GM12878 (cell line): ENCODE data around the gene BPNT1.

Source experiments
- CREM ChIP-seq: IDR thresholded peaks from 2 replicates; pipeline ENCODE4 v1.6.1; 2014; ENCODE audit warnings: antibody characterized with exemption, low read depth
- EP300 ChIP-seq, 2 experiments: fragments of 150-350 bp in 1 of 2; IDR thresholded peaks; 2 replicates each; pipeline ENCODE4 v1.6.1; 2011 to 2012; ENCODE audit warnings: low read depth in 2 of 2, low read length in 2 of 2, borderline replicate concordance in 1 of 2, improper control_type of control experiment in 1 of 2, inconsistent platforms in 1 of 2; ENCODE audit not compliant: control insufficient read depth in 1 of 2
- GABPA ChIP-seq: IDR thresholded peaks from 2 replicates; pipeline ENCODE4 v1.6.1; 2014; ENCODE audit warnings: antibody characterized with exemption, low read depth, mild to moderate bottlenecking, inconsistent platforms
- NR2C2 ChIP-seq: IDR thresholded peaks from 2 replicates; pipeline ENCODE4 v1.6.1; 2011; ENCODE audit warnings: borderline replicate concordance, low read depth; ENCODE audit not compliant: control insufficient read depth, insufficient read length
- POLR2AphosphoS5 ChIP-seq: IDR thresholded peaks from 2 replicates; pipeline ENCODE4 v1.6.1; 2011; ENCODE audit warnings: mild to moderate bottlenecking, low read length, inconsistent platforms
- POU2F2 ChIP-seq: IDR thresholded peaks from 3 replicates; pipeline ENCODE4 v1.6.1; 2011; ENCODE audit warnings: low read depth, mild to moderate bottlenecking, low read length, borderline replicate concordance
- RAD21 ChIP-seq: IDR thresholded peaks from 2 replicates; pipeline ENCODE4 v1.6.1; 2011; ENCODE audit warnings: mild to moderate bottlenecking, low read depth, low read length, moderate library complexity; ENCODE audit not compliant: insufficient read depth
- SIN3A ChIP-seq: IDR thresholded peaks from 2 replicates; pipeline ENCODE4 v1.6.1; 2012; ENCODE audit warnings: low read depth, low read length, improper control_type of control experiment
- TARDBP ChIP-seq: IDR thresholded peaks from 2 replicates; pipeline ENCODE4 v1.6.1; 2016; ENCODE audit warnings: borderline replicate concordance
- TF ChIP-seq, protein P1 (sequence below), 3 experiments: IDR thresholded peaks in 2 of 3; conservative IDR thresholded peaks in 1 of 3; 2 replicates each; pipeline ENCODE4 v1.5.1; 2011; ENCODE audit warnings: low read depth in 3 of 3, low read length in 3 of 3, mild to moderate bottlenecking in 3 of 3, control low read depth in 2 of 3, moderate library complexity in 2 of 3, inconsistent platforms in 1 of 3, mixed read lengths in 1 of 3; ENCODE audit not compliant: control insufficient read depth in 2 of 3, insufficient read depth in 1 of 3; ENCODE audit errors: extremely low read depth in 1 of 3
- TF ChIP-seq, protein P2 (sequence below): fragments of 450-650 bp; formaldehyde crosslinking; IDR thresholded peaks from 2 replicates; pipeline ENCODE4 v1.4.0; 2022; ENCODE audit warnings: mild to moderate bottlenecking, moderate library complexity

DNA sequence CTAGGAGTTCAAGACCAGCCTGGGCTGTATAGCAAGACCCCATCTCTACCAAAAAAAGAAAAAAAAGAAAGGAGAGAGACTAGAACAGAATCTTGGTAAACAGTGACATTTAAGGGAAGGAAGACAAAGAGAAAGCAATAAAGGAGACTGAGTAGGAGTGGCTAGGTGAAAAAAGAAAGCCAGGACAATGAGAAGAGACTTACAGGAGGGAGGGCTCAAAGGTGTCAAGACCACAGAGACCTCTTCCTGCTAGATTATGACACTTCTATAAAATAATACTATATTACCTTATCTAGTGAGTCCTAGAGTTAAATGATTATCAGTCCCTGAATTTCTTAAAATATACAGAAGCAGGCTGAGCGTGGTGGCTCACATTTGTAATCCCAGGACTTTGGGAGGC lies 33.2 kb downstream of the BPNT1 start:
- no peak for TF ChIP-seq GABPA
- TF ChIP-seq, protein P1, sequence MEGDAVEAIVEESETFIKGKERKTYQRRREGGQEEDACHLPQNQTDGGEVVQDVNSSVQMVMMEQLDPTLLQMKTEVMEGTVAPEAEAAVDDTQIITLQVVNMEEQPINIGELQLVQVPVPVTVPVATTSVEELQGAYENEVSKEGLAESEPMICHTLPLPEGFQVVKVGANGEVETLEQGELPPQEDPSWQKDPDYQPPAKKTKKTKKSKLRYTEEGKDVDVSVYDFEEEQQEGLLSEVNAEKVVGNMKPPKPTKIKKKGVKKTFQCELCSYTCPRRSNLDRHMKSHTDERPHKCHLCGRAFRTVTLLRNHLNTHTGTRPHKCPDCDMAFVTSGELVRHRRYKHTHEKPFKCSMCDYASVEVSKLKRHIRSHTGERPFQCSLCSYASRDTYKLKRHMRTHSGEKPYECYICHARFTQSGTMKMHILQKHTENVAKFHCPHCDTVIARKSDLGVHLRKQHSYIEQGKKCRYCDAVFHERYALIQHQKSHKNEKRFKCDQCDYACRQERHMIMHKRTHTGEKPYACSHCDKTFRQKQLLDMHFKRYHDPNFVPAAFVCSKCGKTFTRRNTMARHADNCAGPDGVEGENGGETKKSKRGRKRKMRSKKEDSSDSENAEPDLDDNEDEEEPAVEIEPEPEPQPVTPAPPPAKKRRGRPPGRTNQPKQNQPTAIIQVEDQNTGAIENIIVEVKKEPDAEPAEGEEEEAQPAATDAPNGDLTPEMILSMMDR (IDR thresholded peaks at IDR 0.05 in 2 of 3, conservative IDR thresholded peaks at IDR 0.05 in 1 of 3; ENCODE audit: control insufficient read depth in 2 of 3, extremely low read depth in 1 of 3, insufficient read depth in 1 of 3, low read depth in 3 of 3, low read length in 3 of 3) = no peak
- TF ChIP-seq CREM = no peak
- TF ChIP-seq, protein P2, sequence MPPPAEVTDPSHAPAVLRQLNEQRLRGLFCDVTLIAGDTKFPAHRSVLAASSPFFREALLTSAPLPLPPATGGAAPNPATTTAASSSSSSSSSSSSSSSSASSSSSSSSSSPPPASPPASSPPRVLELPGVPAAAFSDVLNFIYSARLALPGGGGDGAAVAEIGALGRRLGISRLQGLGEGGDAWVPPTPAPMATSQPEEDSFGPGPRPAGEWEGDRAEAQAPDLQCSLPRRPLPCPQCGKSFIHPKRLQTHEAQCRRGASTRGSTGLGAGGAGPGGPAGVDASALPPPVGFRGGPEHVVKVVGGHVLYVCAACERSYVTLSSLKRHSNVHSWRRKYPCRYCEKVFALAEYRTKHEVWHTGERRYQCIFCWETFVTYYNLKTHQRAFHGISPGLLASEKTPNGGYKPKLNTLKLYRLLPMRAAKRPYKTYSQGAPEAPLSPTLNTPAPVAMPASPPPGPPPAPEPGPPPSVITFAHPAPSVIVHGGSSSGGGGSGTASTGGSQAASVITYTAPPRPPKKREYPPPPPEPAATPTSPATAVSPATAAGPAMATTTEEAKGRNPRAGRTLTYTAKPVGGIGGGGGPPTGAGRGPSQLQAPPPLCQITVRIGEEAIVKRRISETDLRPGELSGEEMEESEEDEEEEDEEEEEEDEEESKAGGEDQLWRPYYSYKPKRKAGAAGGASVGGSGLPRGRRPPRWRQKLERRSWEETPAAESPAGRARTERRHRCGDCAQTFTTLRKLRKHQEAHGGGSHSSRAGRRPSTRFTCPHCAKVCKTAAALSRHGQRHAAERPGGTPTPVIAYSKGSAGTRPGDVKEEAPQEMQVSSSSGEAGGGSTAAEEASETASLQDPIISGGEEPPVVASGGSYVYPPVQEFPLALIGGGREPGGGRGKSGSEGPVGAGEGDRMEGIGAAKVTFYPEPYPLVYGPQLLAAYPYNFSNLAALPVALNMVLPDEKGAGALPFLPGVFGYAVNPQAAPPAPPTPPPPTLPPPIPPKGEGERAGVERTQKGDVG = no peak
- no peak for TF ChIP-seq EP300 (IDR thresholded peaks at IDR 0.05; ENCODE audit: borderline replicate concordance in 1 of 2, control insufficient read depth in 1 of 2, low read depth in 2 of 2, low read length in 2 of 2)
- TF ChIP-seq NR2C2 = no peak
- TF ChIP-seq SIN3A = no peak
- no peak for TF ChIP-seq TARDBP
- TF ChIP-seq POU2F2 = no peak
- no peak for TF ChIP-seq RAD21
- TF ChIP-seq POLR2AphosphoS5 = no peak
